Measurements from ENCODE around the gene UBAC2.

The UBAC2 gene

DNA sequence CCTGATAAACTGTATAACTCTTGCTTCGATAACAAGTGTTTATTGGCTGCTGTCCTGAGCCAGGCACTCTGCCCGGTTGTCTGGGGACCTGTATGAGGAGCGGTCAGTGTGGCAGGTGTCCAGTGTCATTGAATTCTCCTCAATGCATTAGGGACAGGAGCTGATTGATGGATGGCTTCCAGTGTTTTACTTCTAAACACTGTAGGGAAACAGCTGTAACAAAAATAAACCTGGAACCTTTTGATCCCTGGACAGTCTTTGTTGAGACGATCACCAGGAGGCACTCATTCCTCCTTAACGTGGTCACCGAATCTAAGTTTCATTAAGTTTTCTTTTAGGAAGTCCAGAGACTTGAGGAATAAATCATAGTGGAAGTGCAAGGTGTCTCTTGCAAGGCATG lies 17.9 kb downstream of the UBAC2 start:
- no peaks in the 10 kb centered on the region for H3K4me1 ChIP-seq
- peaks cover 13% of the 10 kb centered on the region for H3K36me3 ChIP-seq
- TF ChIP-seq, protein P1, sequence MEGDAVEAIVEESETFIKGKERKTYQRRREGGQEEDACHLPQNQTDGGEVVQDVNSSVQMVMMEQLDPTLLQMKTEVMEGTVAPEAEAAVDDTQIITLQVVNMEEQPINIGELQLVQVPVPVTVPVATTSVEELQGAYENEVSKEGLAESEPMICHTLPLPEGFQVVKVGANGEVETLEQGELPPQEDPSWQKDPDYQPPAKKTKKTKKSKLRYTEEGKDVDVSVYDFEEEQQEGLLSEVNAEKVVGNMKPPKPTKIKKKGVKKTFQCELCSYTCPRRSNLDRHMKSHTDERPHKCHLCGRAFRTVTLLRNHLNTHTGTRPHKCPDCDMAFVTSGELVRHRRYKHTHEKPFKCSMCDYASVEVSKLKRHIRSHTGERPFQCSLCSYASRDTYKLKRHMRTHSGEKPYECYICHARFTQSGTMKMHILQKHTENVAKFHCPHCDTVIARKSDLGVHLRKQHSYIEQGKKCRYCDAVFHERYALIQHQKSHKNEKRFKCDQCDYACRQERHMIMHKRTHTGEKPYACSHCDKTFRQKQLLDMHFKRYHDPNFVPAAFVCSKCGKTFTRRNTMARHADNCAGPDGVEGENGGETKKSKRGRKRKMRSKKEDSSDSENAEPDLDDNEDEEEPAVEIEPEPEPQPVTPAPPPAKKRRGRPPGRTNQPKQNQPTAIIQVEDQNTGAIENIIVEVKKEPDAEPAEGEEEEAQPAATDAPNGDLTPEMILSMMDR (IDR thresholded peaks at IDR 0.05; ENCODE audit: low read depth, low read length) = no peak
- no peak overlapping the region for H3K4me3 ChIP-seq (ENCODE audit: low read depth, low read length)
- no peak for DNase-seq
- H3K9me3 ChIP-seq = no peaks in the 10 kb centered on the region
- H3K27me3 ChIP-seq = no peaks in the 10 kb centered on the region

DNA sequence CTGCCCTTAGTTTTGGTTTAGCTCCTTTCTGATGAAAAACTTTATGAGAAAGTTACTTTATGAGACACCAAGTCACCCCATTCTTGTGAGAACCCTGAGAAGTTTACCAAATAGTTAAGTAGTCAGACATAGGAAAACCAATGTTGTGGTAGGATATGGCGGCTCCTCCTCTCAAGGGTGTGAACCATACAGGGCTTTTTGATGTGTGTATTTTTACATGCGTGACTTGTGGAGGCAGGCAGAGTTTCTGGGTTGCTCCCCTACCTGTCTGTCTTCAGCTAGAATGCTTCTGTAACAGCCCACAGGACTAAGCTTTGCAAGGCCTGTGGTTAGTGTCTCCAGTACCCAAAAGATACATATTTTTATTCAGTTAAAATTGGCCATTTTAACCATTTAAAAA lies 18.3 kb downstream of the UBAC2 start:
- no peak overlapping the region for H3K4me3 ChIP-seq (ENCODE audit: low read depth, low read length)
- TF ChIP-seq, protein P1 (IDR thresholded peaks at IDR 0.05; ENCODE audit: low read depth, low read length) = no peak
- H3K9me3 ChIP-seq = no peaks in the 10 kb centered on the region
- no peaks in the 10 kb centered on the region for H3K4me1 ChIP-seq
- H3K27me3 ChIP-seq = no peaks in the 10 kb centered on the region
- H3K36me3 ChIP-seq = peaks cover 13% of the 10 kb centered on the region
- DNase-seq = no peak

GRCh38 chr13:99220199-99220935 lies 19.7 kb downstream of the UBAC2 start:
- TF ChIP-seq, protein P1 (IDR thresholded peaks at IDR 0.05; ENCODE audit: low read depth, low read length) = no peak
- peaks cover 12% of the 10 kb centered on the region for H3K36me3 ChIP-seq
- no peak overlapping the region for H3K4me3 ChIP-seq (ENCODE audit: low read depth, low read length)
- DNase-seq = no peak
- H3K27me3 ChIP-seq = no peaks in the 10 kb centered on the region
- H3K9me3 ChIP-seq = no peaks in the 10 kb centered on the region
- H3K4me1 ChIP-seq = no peaks in the 10 kb centered on the region

DNA sequence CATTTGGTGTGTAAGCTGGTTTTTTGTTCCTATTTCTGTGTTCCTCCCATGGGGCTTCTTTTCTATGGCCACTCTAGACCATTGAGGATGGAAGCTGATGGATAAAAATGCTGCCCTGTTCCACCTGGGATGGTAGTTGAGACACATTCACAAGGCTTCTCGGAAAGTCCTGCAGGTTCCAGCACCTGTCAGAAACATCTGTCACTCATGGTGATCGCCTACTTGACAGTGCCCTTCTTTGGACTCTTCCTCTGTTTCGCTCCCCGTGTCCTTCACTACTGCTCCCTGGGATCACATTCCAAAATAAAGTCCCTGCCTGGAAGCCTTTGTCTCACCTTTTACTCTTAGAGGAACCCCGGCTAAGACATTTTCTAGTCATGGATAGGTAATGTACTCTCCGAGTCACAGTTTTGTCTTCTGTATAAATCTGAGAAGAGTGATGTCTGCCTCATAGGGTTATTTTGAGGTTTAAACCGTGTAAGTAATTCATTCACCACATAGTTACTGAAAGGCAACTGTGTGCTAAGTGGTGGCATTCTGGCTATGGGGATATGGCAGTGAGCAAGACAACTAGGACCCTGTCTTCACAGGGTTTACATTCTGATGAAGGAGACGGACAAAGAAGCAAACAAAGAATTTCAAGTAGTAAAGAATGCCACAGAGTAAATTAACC lies 21.0 kb downstream of the UBAC2 start:
- DNase-seq = no peak
- TF ChIP-seq, protein P1 (IDR thresholded peaks at IDR 0.05; ENCODE audit: low read depth, low read length) = no peak
- Histone ChIP-seq H3K36me3 (peaks cover 3% of the 10 kb centered on the region; the same call in 1 of the 2 replicates), H3K9me3 (no peaks in the 10 kb centered on the region), H3K27me3 (no peaks in the 10 kb centered on the region), H3K4me3 (ENCODE audit: low read depth, low read length) (no peak overlapping the region), H3K4me1 (no peaks in the 10 kb centered on the region)

DNA sequence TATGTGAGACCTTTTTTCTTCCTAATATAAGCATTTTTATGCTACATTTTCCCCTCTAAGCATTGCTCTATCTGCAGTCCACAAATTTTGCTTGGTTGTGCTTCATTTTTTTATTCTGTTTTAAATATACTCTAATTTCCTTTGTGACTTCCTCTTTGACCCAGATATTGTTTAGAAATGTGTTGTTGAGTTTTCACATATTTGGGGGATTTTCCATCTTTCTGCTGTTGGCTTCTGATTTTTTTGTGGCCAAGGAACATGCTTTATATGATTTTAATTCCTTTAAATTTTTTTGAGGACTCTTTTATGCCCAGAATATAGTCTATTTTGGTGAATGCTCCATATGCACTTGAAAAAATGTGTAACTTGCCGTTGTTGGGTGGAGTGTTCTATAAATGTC lies 22.9 kb downstream of the UBAC2 start:
- TF ChIP-seq, protein P1 (IDR thresholded peaks at IDR 0.05; ENCODE audit: low read depth, low read length) = no peak
- H3K9me3 ChIP-seq = no peaks in the 10 kb centered on the region
- no peak for DNase-seq
- H3K36me3 ChIP-seq = peaks cover 3% of the 10 kb centered on the region; the same call in 1 of the 2 replicates
- no peaks in the 10 kb centered on the region for H3K27me3 ChIP-seq
- H3K4me3 ChIP-seq (ENCODE audit: low read depth, low read length) = no peak overlapping the region
- H3K4me1 ChIP-seq = no peaks in the 10 kb centered on the region

- no peaks in the 10 kb centered on the region for H3K9me3 ChIP-seq
- no peaks in the 10 kb centered on the region for H3K4me1 ChIP-seq
- H3K4me3 ChIP-seq (ENCODE audit: low read depth, low read length) = no peak overlapping the region
- DNase-seq = no peak
- TF ChIP-seq, protein P1 (IDR thresholded peaks at IDR 0.05; ENCODE audit: low read depth, low read length) = no peak
- no peaks in the 10 kb centered on the region for H3K27me3 ChIP-seq
- peaks cover 3% of the 10 kb centered on the region; the same call in 1 of the 2 replicates for H3K36me3 ChIP-seq
These were observed 23.4 kb downstream of the UBAC2 start for GRCh38 chr13:99224021-99224420.
